SK-N-MC (cell line): ENCODE measurements around the gene PMPCB.
"Not testable (repeated sequence)": the region's sequence is repeated elsewhere in the genome, so short reads cannot be mapped to it uniquely, and the experiment has no call there.

ENCODE experiments used
- EZH2 ChIP-seq: fragments of 200-600 bp; sonication (generic); IDR thresholded peaks from one replicate; pipeline ENCODE4 v1.6.1; 2017; ENCODE audit warnings: antibody characterized with exemption
- FOXP2 ChIP-seq: optimal IDR thresholded peaks from 2 replicates; pipeline ENCODE3; 2011; ENCODE audit warnings: mild to moderate bottlenecking, moderate library complexity; ENCODE audit not compliant: insufficient read depth; ENCODE audit errors: extremely low read length, control extremely low read depth
- POLR2AphosphoS5 ChIP-seq: IDR thresholded peaks from 2 replicates; pipeline ENCODE4 v1.6.1; 2012; ENCODE audit warnings: mild to moderate bottlenecking, low read depth, low read length, borderline replicate concordance

- not testable (repeated sequence) for TF ChIP-seq POLR2AphosphoS5, EZH2, FOXP2
Measured at GRCh38 chr7:103282802-103283427, 14.3 kb upstream of the PMPCB start.
